Central memory CD4-positive, alpha-beta T cell (primary cell): Measurements from ENCODE around the gene TDRD10.

Experiments used
- DNase-seq: peaks from one replicate; pipeline ENCODE4 v3.0.0; 2022

The TDRD10 gene

DNA sequence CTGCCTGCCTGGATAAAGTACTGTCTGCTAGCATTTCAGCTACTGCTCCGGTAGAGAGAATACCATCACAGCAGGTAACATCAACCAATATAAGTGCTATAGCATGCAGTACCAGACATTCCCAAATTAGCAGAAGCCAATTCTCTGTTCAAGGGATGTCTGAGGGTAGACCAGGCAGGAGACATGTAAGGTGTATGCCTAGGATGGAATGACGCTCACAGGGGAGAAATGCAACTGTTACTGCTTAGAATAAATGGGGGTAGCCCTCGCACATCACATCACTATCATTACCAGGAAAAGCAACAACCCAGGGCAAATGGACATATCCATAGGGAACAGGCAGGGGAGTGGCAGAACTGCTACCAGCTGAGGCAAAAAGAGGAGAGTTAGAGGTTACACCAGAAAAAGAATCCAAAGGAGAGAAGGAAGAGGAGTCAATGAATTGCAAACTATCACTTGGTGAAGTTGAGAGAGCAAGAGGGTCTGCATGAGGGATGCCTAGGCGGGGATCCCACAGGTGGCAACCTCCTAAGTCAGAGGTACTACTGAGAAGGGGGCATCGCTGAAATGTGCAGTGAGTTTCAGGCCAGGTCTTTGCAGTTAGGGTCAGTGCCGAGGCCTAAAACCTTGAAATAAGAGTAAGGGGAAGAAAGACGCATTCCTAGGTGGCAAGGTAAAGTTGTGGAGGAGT, 55.4 kb downstream of the TDRD10 start:
- no peak for DNase-seq

DNA sequence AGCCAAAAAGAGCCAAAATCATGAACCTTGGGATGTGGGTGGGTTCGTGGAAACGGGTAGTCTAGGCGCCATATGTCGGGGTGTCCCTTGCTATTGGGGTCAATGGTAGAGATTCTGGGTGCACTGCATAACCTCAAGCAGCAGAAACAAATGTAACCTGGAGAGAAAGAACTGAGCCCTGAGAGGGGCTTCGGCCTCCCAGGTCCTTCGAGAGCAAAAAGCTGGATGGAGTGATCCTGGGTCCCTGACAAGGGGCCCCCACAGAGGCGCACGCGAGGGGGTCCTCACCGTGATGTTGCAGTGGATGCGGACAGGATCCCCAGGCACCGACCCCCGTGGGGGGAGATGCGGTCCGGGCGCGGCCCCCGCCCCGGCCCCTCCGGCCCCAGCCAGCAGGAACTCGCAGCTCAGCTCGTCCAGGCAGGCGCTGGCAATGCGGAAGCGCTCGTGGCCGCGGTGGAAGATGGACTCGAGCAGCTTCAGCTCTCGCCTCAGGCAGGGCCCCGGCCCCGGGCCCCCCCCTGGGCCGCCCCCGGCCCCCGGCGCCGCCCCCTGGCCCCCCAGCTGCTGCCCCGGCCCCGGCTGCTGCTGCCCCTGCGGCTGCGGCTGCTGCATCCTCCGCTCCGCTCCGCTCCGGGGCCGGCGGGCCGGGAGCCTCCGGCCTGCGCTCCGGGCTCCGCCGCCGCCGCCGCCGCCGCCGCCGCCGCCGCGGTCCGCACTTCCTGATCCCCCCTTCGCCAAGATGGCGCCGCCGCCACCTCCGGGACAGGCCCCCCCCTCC, 56.1 kb downstream of the TDRD10 start, which contains the start of gene UBE2Q1:
Gene UBE2Q1 (minus strand): TSS at position 724 of the 781 bp plus-strand sequence. CDS start 109 bp downstream, at position 615.
- DNase-seq = peak; percentile 6

DNA sequence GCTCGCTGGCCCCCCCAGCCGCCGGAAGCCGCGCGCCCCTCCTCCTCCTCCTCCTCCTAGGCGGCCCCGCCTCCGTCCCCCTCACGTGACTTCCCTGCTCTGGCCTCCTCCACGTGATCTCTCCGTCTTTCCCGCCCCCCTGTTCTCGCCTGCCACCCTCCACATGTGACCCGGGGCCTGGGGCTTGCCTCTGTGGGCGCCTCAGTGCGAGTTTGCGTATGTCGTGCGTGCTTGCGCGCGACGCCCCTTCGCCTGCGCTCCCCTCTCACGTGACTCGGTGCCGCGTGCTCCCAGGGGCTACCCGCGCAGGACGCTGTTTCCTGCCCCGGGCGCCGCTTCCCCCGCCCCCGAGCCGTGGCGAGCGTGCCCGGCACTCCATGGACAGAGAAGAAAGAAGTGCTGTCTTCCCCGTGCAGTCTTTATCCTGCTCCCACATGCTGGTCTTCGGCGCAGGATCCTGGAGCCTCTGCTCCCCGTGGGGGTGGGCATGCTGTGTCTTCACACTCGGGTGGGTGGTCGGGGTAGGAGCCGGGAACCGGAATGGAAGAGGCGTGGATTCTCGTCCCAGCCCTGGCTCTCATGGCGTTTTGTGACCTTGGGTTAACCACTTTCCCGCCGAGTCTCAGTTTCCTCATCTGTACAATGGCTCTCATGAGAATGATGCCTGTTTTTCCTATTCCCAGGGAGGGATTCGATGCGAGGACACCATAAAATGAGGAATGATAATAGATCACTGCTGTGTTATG, 56.9 kb downstream of the TDRD10 start:
- DNase-seq = peak; percentile 100

- DNase-seq = peak; percentile 80
Observed at GRCh38 chr1:154559466-154560044, 57.5 kb downstream of the TDRD10 start.

GRCh38 chr1:154565876-154566275, 63.9 kb downstream of the TDRD10 start:
- no peak for DNase-seq

GRCh38 chr1:154567386-154568156, 65.6 kb downstream of the TDRD10 start, which contains the start of gene CHRNB2:
Gene CHRNB2, plus strand, starts transcription at chr1:154567778. Its CDS starts 267 bp downstream, at chr1:154568045.
- DNase-seq = peak; percentile 66

DNA sequence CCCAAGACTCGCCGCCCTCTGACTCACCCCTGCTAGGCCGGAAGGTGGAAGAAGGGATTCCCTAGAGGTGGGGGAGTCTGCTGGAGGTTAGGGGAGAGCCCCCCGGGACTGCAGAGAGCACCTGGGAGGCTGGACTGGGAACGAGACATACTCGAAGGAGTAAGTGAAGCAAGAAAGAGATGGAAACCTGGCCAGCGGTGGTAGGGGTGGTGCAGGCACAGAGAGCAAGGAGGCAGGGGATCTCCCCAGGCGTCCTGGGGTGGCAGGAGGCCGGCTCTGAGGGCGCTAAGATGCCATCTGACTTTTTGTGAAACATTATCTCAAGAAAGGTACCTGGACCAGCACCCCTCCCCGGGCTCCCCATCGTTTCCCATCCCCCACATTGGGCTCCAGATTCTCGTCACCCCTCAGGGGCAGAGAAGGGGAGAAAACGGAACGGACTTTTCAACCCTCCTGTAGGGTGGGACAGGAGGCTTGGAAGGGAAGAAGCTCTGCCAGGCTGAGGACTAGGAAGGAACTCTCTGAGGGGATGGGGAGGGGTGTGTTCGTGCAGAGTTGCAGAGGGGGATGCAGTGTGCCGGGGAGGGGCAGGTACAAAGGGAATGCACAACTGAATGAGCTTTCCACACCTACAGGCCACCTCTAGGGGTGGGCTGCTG, 66.3 kb downstream of the TDRD10 start:
- DNase-seq = no peak

GRCh38 chr1:154571244-154571963, 69.4 kb downstream of the TDRD10 start:
- no peak for DNase-seq

GRCh38 chr1:154571964-154572288, 69.9 kb downstream of the TDRD10 start:
- DNase-seq = no peak

- no peak for DNase-seq
Observed at GRCh38 chr1:154572468-154573167, 70.6 kb downstream of the TDRD10 start.

DNA sequence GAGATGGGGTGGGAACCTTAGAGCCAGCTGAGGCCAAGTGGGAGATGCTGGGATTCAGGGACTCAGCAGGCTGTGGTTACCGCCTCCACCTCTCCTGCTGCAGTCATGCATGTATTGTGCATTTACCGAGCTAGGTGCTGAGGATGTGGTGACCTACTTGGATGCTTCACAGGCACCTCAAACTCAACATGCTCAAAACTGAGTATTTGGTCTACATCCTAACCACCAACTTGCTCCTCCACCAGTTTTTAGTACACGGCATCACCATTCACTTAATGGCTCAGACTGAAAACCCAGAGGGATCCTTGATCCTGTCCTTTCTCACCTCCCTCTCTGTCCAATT, 71.1 kb downstream of the TDRD10 start:
- DNase-seq = no peak

- DNase-seq = no peak
Observed at GRCh38 chr1:154574716-154575115, 72.7 kb downstream of the TDRD10 start.

DNA sequence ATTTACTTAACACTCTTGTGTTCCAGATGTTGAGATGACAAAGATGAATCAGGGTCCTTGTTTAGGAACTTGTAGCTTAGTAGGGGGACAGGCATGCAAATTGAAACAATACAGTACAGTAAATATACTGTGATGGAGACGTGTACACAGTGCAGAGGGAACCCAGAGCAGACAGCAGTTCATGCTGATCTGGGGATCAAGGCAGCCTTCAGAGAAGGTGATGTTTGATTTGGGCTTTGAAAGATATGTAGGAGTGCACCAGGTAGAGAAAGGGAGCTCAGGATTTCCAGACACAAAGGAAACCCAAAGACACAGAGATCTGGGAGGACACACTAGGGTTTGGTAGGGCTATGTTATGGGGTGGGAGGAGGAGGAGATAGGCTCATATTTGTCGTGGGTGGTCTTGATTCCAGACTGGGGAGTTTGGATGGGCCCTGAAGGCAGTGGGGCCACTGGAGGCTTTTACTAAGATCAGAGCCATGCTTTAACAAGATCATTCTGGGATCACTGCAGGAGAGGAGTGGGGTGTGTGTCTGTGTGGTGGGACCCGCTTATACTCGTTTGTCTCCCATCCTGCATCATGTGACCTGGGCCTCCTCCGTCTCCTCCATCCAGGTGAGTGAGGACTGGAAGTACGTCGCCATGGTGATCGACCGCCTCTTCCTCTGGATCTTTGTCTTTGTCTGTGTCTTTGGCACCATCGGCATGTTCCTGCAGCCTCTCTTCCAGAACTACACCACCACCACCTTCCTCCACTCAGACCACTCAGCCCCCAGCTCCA, 73.3 kb downstream of the TDRD10 start:
- no peak for DNase-seq

DNA sequence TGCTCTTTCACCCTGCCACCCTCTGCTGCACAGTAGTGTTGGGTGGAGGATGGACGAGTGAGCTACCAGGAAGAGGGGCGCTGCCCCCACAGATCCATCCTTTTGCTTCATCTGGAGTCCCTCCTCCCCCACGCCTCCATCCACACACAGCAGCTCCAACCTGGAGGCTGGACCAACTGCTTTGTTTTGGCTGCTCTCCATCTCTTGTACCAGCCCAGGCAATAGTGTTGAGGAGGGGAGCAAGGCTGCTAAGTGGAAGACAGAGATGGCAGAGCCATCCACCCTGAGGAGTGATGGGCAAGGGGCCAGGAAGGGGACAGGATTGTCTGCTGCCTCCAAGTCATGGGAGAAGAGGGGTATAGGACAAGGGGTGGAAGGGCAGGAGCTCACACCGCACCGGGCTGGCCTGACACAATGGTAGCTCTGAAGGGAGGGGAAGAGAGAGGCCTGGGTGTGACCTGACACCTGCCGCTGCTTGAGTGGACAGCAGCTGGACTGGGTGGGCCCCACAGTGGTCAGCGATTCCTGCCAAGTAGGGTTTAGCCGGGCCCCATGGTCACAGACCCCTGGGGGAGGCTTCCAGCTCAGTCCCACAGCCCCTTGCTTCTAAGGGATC, 74.0 kb downstream of the TDRD10 start:
- DNase-seq = no peak

GRCh38 chr1:154577346-154578057, 75.5 kb downstream of the TDRD10 start:
- no peak for DNase-seq

GRCh38 chr1:154578058-154578418, 76.0 kb downstream of the TDRD10 start:
- no peak for DNase-seq

- DNase-seq = no peak
Observed at GRCh38 chr1:154579374-154579773, 77.4 kb downstream of the TDRD10 start.

- no peak for DNase-seq
Observed at GRCh38 chr1:154581766-154582165, 79.7 kb downstream of the TDRD10 start.

- DNase-seq = no peak
Observed at GRCh38 chr1:154582885-154583284, 80.9 kb downstream of the TDRD10 start.
